ENCODE data around the gene IFNL2.

Gene IFNL2

GRCh38 chr19:39252458-39252857 lies 15.7 kb upstream of the IFNL2 start:
- TF ChIP-seq CTCF (IDR thresholded peaks at IDR 0.05): no peak
- intact Hi-C loops (cut with DNase I; ENCODE audit: low total_unique reads): no loop called here
- H3K4me3 ChIP-seq: no peak overlapping the region
- H3K4me1 ChIP-seq: peaks cover 0 to 7% (median 3%) of the 10 kb centered on the region in 4 donors
- no peaks in the 10 kb centered on the region for H3K36me3 ChIP-seq
- no peak for DNase-seq
- H3K27ac ChIP-seq: no peak overlapping the region
- peaks cover 0 to 59% of the 10 kb centered on the region in 2 donors for H3K27me3 ChIP-seq
- H3K9me3 ChIP-seq: no peaks in the 10 kb centered on the region

- intact Hi-C loops (cut with DNase I; ENCODE audit: low total_unique reads): no loop called here
These were observed 14.6 kb upstream of the IFNL2 start for GRCh38 chr19:39253374-39254149.

DNA sequence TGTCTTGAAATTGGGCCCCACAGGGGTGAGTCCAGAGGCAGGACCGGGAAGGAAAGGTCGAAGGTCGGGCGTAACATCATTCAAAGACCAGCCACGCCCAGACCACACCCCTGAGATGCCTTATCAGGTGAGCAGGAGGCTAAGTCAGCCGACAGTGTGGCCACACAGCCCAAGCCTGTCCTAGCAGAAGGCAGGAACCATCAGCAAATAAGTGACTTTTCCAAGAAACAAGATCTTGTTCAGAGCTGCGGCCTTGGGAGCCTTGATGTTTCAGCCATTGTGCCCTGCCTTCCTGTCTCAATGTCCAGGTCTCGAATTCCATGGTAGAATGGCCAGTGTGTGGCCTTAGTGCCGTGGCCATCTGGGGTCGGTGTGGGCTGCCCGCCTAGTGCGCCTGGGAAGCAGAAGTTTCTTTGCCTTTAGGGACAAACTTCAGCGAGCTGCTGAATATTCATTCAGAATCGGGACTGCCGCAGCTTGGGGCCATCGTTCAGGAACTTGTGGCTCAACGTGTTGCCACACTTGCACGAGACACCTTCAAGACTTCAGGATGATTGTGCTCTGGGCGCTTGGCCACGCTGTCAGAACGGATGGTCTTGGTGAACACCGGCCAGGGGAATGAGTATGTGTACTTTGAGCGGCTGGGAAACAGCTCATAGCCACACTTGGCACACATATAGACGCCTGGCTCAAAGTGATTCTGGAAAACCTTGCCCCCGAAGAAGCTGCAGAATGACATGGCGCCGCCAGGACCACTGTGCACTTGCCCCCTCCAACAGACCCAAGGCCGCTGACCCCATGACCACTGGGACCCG lies 13.5 kb upstream of the IFNL2 start:
- Histone ChIP-seq H3K27me3 (peaks cover 0 to 45% of the 10 kb centered on the region in 2 donors), H3K27ac (no peak overlapping the region), H3K4me1 (no peaks in the 10 kb centered on the region), H3K4me3 (no peak overlapping the region), H3K36me3 (no peaks in the 10 kb centered on the region), H3K9me3 (no peaks in the 10 kb centered on the region)
- TF ChIP-seq CTCF (IDR thresholded peaks at IDR 0.05): no peak
- intact Hi-C loops (cut with DNase I; ENCODE audit: low total_unique reads): no loop called here
- DNase-seq: no peak

More at GRCh38 chr19:39253374-39254149, 14.6 kb upstream of the IFNL2 start:
- no peak for DNase-seq
- TF ChIP-seq CTCF (IDR thresholded peaks at IDR 0.05): no peak
- Histone ChIP-seq H3K27me3 (peaks cover 0 to 52% of the 10 kb centered on the region in 2 donors), H3K27ac (no peak overlapping the region), H3K4me1 (no peaks in the 10 kb centered on the region), H3K36me3 (no peaks in the 10 kb centered on the region), H3K9me3 (no peaks in the 10 kb centered on the region), H3K4me3 (no peak overlapping the region)

GRCh38 chr19:39257227-39257626 lies 11.0 kb upstream of the IFNL2 start:
- DNase-seq: no peak
- no peaks in the 10 kb centered on the region for H3K9me3 ChIP-seq
- H3K27me3 ChIP-seq: peaks cover 0 to 55% of the 10 kb centered on the region in 2 donors
- no peaks in the 10 kb centered on the region for H3K36me3 ChIP-seq
- no peak for TF ChIP-seq CTCF (IDR thresholded peaks at IDR 0.05)
- no peak overlapping the region for H3K27ac ChIP-seq
- no peaks in the 10 kb centered on the region for H3K4me1 ChIP-seq
- H3K4me3 ChIP-seq: no peak overlapping the region
- intact Hi-C loops (cut with DNase I; ENCODE audit: low total_unique reads): no loop called here

GRCh38 chr19:39261704-39262103 lies 6.5 kb upstream of the IFNL2 start:
- H3K36me3 ChIP-seq: no peaks in the 10 kb centered on the region
- peaks cover 0 to 76% of the 10 kb centered on the region in 2 donors for H3K27me3 ChIP-seq
- H3K9me3 ChIP-seq: no peaks in the 10 kb centered on the region
- no peak overlapping the region for H3K4me3 ChIP-seq
- intact Hi-C loops (cut with DNase I; ENCODE audit: low total_unique reads): no loop called here
- no peak for DNase-seq
- H3K4me1 ChIP-seq: peaks cover 0 to 16% (median 5%) of the 10 kb centered on the region in 4 donors
- no peak overlapping the region for H3K27ac ChIP-seq
- TF ChIP-seq CTCF (IDR thresholded peaks at IDR 0.05): no peak
